NCI-H1694 treated with DMSO at 0.1 percent for 48 hours (cell line): ENCODE data around the gene COL18A1.

ENCODE experiments used
- DNase-seq: peaks from one replicate; lab custom pipeline; 2025; lab: John Stamatoyannopoulos, UW

The COL18A1 gene

DNA sequence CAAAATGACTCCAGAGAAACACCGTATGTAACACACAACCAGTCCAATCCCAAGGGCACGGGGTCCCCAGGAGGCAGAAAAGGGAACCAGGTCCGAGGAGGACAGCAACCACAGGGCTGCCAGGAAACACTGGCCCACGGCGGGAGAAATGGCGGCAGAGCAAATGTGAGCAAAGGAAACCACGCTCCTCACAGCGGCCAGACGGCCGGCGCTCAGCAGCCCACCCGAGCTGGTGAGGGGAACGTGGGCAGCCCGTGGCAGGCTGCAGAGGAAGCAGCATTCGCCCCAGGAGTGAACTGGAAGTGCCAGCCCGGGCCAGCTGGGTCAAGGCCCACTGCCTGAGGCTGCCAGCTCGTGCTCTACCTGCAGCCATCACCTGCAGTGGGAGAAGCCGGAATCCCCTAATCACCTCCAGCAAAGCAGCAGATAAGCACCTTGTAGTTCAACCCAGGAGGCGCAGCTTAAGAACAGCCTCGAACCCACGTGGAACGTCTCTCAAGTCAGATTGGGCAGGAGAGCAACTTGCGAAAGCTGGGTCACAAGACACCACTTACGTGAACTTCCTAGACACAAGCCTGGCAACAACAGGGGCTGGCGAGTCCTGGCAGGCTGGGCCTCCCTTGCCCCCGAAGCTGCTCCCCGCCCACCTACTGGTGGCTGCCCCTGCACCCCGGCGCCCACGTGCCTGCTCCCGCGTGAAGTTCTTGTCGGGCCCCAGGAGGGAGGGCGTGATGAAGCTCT lies 130.5 kb downstream of the COL18A1 start:
- DNase-seq = no peak

DNA sequence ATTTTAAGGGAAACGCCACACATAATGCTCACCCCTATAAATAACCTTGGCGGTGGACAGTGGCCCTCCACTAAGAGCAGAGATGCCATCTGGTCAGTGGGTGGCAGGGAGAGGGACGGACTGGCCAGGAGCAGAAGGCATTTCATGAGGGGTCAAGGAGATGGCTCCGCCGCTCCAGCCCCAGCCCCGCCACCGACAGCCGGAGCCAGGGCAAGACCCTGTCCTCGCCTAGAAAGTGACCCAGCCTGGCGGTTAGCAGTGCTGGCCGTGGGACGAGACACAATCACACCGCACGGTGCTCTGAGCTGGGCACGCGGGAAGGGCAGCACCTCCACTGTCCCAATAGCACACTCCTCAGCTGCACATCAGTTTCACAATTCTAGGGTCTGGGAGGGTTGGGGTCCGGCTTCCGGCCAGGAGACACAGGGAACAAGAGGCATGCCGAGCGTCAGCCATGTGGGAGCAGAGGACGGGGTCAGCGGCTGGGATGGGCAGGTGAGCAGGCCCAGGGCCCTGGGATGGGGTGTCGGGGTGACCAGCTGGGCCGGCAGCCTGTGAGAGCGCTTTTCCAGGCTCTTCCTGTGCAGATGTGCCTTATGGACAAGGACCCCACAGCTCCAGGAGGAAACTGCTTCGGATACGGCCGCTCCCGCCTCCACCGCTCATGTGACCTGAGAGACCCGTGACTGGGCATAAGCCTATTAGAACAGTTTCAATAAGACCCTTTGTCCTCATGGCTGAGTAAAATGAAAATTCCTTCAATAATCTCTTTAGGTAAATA lies 131.5 kb downstream of the COL18A1 start:
- no peak for DNase-seq

DNA sequence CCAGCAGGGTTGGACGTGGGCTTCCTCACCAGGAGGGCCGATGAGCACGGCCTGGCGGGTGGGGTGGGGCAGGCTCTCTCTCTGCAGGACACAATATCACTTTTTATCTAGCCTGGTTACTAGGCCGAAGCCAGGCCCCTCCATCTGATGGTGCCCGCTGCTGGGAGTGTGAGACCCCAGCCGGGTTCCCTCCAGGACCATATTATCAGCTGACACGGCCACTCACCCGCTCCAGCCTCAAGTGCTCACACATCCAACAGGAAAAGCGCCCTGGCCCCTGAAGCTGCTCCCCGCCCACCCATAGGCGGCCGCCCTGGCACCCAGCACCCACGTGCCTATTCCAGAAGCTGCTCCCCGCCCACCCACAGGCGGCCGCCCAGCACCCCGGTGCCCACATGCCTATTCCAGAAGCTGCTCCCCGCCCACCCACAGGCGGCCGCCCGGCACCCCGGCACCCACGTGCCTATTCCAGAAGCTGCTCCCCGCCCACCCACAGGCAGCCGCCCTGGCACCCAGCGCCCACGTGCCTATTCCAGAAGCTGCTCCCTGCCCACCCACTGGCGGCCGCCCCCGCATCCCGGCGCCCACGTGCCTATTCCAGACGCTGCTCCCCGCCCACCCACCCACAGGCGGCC lies 132.3 kb downstream of the COL18A1 start:
- no peak for DNase-seq

DNA sequence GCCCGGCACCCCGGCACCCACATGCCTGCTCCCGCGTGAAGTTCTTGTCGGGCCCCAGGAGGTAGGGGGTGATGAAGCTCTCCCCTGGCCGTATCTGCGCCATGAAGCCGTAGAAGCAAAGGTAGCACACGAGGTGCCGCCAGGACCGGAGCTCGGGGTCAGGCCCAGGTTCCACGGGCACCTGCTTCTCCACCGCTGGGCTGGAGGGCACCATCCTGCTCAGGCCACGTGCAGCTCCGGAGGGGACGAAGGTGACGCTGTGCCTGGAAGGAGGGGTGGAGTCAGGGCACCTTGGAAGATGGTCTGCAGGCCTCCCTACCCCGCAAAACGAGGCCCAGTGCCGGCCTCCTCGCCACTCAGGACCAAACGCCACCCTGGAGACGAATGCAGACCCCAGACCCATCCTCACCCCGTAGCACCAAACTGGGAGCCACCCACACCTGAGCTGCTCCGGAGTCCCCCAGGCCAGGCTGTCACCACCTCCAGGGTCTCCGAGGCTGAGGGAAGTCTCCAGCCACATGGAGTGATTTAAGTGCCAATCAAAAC lies 132.9 kb downstream of the COL18A1 start:
- DNase-seq = no peak

DNA sequence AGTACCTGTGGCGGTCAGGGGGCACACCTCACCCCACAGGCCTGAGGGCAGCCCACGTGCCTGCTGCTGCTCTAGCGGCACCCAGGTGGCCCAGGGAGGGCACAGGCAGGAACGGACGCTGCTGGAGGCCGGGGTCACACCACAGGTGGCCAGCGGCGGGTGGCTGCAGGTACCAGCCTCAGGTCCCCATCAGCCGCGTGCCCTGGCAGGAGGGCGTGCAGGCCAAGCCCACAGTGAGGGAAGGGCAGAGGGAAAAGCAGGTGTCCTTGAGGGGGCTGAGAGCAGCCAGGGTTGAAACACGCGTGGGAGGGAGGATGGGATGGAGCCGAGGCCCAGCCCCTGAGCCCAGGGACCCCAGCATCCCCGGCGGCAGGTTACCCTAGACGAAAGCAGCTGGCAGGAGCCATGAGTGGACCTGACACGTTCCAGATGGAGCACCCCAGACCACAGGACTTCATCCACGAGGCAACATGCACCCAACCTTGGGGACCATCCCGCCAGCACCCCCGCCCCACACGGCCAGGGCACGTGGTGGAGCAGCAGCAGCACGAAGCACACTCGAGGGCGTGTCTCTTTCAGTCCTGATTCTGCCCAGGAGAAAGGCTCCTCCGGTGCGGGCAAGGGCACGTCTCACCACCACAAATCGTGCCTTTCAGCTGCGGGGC lies 133.5 kb downstream of the COL18A1 start:
- DNase-seq = no peak

DNA sequence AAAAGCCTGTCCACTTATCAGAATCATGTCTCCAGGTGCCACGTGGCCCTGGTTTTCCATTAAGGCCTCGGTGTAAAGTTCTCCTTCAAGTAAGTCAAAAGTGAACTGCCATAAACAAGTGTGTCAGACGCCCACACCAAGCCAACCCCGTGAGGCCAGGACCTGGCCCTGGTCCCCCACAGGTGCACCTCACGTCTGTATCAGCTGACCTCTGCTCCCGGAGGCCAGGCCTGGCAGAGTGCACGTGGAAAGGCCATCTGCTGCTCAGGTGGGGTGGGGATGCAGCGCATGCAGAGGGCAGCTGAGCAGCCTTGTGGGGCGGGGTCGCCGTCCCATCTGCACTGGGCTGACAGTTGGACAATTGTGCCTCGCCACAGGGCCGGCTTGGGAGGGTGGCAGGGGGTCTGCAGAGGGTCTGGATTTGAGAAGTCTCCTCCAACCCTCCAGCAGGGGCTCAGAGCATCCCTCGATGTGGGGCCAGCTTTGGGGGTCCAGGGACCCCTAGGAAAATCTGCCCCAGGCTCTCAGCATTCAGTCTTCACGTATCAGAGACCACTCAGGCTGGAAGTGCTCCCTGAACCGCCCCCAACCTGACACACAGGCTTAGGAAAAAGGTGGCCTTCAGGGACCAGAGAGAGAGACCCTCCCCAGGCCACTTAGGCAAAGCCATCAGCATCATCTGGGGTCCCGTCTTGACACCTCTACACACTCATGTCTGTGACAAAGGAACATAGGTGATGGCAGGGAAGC lies 134.3 kb downstream of the COL18A1 start:
- DNase-seq = no peak

DNA sequence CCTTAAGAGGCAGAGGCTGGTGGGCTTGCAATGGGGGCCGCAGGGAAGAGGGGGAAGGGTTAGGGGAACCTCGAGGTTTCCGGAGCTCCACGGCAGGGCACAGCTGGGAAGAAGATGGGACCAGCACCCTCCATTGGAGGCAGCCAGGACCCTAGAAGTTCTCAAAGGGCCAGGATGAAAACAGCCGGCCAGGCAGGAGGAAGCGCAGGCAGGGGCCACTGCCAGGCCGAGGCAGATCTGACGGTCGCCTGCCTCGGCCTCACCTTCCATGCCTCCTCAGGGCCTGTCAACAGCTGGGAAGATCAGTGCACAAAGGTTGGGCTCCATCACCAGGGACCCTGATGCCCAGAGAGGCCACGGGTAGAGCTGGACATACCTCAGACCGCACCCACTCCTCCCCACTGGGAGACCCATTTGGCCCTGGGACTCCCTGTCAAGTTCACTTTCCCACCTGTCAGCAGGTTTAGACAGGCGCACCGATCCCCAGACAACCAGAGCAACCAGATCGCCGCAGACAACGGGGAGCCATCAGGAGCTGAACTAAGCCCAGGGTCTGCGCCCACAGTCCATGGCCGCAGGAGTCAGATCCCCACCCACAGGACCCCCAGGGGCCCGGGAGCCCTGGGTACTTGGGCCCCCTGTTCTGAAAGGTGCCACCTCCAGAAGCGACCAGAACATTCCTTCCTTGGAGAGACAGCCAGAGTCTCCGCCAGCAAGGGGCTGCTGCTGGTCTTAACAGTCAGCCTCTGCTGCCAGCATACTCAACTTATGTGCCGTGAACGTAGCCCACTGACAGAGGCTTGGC lies 135.0 kb downstream of the COL18A1 start:
- DNase-seq = no peak

DNA sequence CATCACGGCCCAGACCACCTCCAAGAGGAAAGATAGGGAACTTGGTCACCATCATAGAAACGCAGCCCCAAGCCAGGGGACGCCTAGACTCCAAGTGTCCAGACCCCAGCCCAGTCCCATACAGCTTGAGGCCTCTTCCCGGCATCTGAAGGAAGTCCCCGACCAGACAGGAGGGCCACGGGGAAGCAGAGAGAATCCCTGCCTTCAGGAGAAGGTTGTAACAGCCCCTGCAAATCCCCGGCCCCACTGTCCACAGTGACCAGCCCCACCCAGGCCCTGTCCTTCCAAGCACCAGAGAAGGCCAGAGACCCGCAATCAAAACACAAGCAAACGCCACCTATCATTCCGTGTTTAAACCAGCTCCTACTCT lies 135.6 kb downstream of the COL18A1 start:
- no peak for DNase-seq

DNA sequence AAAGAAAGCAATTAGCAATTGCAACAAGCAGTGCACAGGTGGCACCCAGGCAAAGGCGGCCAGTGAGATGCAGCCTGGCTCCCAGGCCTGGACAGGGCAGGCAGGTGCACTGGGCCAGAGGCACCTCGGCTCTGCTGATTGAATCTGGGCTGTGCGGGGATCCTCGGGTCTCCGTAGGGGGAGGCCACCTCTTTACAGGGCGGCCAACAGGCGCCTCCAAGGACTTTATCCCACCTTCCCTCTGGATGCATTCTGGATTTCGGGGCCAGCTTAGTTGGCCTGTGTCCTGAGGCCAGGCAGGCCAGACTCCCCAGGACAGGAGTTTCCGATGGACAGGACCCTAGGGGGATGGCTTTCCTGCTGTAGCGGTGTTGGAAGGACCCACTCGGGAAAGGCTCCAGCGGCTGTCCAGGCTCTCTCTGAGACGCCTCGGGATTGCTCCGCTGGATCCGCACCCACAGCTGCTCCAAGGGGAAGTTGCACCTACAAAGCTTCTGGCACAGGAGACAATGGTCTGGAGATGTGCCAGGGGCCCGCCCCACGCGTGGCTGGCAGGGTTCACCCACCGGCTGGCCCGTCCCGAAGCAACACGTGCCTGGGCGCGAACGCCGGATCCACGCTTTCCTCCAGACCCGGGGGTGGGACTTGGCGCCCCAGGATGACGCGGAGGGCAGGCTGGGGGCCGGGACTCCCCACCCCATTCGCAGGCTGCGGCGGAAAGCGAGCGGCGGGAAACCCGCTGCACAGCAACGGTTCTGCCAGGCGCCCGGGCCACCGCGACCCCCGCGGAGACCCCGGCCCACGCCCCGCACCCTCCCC lies 136.5 kb downstream of the COL18A1 start:
- no peak for DNase-seq

DNA sequence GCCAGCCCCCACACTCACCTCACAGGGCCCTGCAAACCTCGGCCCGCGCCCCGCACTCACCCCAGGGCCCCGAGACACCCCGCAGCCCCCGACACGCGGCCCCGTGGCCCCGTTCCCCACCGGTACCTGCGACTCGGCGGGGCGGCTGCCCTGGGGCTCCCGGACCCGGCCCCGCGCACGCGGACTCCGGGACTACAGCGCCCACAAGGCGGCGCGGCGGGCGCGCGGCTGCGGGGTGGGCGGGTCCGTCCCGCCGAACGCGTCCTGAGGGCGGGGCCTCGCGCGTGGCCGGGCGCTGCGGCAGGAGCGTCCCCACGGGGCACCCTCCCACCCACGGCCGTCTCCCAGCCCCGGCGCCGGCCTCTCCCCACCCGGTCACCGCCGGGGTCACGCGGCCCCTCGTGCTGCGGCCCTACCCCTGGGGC lies 137.3 kb downstream of the COL18A1 start, which contains the start of gene SLC19A1:
Gene SLC19A1, minus strand, starts transcription at position 199 of the 425 bp plus-strand sequence. CDS start 4,481 bp downstream, outside the sequence.
- no peak for DNase-seq

DNA sequence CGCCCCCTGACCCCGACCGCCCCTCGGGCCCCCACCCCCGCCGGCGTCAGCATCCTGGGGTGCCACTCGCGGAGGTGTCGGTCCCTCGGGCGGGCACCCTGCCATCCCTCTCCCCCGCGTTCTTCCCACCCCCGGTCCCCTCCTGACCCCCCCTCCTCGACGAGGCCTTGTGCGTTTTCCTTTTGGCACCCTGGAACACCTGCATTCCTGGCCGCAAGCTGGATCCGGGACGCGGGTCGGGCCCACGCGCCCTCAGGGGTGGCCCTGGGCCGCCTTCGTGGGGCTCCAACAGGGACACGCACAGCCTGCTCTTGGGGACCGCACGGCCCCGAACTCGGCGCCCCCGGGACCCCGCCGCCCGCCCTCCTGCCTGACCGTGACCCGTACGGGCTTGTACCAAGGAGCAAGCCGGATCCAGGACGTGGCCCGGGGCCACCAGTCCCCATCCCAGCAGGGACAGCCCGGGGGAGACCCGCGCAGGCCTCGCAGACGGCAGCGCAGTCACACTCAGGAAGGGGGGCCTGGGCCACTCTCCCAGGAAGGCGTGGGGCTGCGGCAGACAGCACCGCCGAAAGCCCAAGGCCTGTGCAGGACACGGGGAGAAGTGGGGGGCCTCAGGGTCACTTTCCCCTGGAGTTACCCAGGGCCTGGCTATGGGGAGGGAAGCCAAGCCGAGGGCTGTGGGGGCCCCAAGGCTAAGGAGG lies 137.9 kb downstream of the COL18A1 start:
- no peak for DNase-seq

DNA sequence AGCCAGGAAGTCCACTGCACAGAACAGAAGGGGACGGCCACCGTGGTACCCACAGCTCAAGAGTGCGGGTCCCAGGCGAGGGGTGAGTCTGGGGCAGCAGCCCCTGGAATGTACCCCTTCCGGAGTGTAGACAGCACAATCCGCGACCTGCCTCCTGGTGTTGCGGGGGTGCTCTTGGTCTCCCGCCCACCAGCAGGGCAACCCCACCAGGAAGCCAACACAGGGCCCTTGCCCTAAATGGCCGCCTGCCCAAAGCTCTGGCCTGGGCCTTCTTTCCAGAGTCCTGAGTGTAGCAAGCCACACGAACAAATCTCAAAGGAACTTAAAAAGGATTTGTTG lies 138.4 kb downstream of the COL18A1 start:
- DNase-seq = no peak

DNA sequence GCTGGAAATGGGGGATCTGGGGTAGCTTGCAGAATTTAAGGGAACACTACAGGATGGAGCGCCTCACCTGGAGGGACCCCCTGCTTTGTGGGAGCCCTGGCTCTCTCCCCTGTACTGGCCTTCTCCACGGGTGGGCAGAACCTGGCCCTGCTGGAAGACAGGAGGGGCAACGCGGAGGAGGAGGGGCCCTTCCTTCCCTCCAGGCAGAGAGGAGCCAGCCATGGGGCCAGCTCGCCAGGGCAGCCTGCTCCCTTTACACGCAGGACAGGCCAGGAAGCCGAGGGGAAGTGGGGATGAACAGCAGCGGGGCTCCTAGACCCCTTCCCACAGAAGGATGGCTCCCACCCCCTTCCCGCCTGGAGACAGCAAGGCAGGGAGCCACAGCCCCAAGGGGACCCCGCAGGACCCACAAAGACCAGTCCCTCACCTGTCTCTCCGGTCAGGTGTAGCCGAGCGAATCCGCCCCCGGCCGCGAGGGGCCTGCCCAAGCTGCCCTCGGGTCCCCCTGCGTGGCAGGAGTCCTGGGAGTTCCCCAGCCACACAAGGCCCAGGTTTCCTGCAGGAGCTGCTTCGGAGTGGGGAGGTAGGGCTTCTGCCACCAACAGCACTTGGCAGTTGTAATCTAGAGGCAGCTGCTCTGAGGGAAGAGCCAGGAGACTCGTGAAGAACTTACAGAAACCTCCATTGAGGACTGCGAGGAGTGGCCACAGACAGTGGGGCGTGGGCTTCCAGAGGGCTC lies 138.9 kb downstream of the COL18A1 start:
- DNase-seq = no peak

DNA sequence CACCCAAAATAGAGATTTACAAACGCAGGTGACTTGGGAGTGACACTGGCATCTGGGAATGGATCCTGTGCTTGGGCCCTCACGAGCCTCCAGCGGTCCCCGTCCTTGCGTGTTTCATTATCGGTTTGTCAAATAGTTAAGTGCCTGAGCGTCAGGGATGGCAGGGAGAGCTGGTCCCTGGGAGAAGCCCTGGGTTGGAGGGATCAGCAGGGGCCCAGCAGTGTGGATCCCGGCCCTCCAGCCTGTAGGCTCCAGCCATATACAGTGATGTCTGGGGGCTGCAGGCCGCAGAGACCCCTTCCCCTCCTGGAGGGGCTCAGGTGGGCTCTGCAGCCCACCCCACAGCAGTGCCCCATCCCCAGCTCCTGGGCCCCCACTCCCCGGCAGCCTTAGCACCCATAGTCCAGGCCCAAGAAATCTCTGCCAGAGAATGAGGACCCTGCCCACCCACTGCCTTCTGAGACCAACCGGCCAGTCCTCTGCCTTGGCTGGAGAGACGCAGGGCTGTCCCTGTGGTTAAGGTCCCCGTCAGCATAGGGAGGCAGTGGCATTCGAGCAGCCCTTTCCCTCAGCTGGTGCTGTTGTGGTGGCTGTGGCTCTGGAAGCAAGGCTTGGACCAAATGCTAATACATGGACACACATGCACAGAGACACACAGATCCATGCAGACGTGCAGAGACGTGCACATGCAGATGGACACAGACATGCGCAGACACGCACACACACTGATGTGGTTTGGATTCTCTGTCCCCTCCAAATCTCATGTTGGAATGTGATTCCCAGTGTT lies 139.7 kb downstream of the COL18A1 start:
- no peak for DNase-seq

DNA sequence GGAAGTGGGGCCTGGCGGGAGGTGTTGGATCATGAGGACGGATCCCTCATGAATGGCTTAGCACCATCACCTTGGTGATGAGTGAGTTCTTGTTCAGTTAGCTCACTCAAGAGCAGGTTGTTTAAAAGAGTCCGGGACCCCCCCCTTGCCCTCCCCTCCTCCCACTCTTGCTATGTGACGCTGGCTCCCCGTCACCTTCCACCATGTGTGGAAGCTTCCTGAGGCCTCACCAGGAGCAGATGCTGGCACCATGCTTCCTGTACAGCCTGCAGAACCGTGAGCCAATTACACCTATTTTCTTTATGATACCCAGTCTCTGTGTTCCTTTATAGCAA lies 140.2 kb downstream of the COL18A1 start:
- DNase-seq = no peak

DNA sequence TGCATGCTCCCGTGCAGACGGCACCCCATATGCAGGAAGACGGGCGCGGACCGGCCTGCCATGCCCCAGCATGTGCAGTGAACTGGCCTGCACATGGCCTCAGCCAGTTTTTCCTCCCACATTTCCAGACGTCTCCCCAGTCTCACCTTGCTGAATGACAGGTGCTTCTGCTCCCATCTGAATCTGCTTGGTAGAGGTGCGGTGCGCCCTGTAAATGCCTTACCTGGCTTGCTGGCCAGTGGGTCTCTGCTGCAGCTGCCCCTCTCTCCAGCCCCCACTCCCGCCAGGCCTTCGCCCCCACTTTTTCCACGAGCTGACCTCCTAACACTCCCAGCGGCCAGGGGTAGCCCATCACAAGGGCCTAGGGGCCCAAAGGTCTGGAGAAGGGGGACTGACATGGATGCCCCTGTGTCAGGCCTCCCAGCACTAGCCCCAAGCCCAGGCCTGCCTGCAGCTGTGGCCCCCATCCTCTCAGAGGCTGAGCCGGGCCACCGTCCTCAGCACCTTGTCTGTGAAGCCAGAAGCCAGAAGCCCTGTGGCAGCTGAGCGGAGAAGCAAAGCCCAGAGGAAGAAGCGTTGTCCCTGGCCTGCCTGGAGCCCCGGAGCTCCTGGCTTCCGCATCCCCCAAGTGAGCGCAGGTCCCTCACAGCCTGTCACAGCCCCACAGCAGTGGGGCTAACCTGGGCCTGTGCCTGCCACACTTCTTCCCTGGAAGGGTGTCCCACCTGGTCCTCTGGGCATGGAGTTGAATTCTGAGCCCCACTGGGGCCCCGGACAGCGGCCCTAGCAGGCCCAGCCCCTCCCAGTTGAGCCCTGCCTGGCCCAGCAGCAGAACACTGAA lies 140.9 kb downstream of the COL18A1 start:
- DNase-seq = no peak
